GM19372 (cell line): ENCODE measurements around the gene NUP160.
"Not testable (repeated sequence)": the region's sequence is repeated elsewhere in the genome, so short reads cannot be mapped to it uniquely, and the experiment has no call there.

Source experiments
- ATAC-seq: cut with Tn5 transposase; IDR thresholded peaks from one replicate; pipeline ENCODE4 v1.9.1; 2021; ENCODE audit warnings: mild to moderate bottlenecking, low read depth, moderate library complexity; ENCODE audit not compliant: unreplicated experiment

NUP160 gene

GRCh38 chr11:47791774-47792430, 56.2 kb downstream of the NUP160 start:
- no peak for ATAC-seq

DNA sequence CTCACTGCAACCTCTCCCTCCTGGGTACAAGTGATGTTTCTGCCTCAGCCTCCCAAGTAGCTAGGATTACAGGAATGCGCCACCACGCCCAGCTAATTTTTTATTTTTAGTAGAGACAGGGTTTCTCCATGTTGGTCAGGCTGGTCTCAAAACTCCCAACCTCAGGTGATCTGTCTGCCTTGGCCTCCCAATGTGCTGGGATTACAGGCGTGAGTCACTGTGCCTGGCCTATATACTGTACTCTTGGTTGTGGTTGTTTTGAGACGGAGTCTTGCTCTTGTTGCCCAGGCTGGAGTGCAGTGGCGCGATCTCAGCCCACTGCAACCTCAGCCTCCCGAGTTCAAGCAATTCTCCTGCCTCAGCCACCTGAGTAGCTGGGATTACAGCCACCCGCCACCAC, 58.1 kb downstream of the NUP160 start:
- ATAC-seq = not testable (repeated sequence)

DNA sequence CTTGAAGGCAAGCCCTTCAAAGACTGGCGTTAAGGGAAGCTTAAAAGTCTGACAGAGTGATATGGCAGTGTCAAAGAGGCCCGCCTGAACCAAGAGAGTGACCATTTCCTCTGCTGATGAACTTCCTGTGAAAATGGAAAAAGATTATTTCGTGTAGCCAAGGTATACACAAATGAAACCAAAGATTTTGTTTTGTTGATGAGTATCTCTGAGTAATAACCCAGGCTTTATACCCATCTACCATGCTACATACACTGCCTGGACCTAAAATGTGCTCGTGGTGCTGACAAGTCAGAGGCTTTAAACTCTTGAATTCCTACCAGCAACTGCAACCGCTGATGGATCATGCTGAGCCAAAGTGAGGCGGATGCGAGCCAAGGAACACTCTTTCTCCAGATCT, 60.0 kb downstream of the NUP160 start:
- no peak for ATAC-seq

GRCh38 chr11:47786373-47786772, 61.8 kb downstream of the NUP160 start:
- no peak for ATAC-seq

- ATAC-seq = no peak
Measured at GRCh38 chr11:47784785-47785381, 63.3 kb downstream of the NUP160 start.

GRCh38 chr11:47783087-47783610, 65.0 kb downstream of the NUP160 start:
- ATAC-seq = no peak

GRCh38 chr11:47778878-47779483, 69.2 kb downstream of the NUP160 start:
- no peak for ATAC-seq

DNA sequence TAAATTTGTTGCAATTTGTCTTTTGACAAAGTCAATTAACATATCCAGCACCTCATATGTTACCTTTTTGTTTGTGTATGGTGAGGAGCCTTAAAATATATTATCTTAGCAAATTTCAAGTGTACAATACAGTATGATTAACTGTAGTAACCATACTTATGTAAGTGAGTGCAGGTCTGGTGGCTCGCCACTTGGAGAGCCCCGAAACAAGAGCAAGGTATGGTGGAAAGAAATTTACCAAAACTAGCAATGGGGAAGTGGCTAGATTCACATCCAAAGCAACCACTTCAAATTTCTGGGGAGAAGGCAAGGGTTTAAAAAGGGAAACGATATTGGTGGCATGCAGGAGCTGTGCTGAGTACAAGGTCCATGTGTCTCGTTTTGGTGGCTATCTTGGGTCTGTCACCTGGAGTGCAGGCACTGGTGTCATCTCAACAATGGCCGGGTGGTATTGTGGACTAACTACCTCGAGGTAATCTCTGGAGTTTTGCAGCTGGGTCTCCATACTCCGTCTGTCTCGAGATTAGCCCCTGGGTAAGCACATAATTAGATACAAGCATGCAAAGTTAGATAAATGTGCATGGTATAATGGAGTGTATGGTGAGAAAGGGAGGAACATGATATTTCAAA, 72.8 kb downstream of the NUP160 start:
- no peak for ATAC-seq

DNA sequence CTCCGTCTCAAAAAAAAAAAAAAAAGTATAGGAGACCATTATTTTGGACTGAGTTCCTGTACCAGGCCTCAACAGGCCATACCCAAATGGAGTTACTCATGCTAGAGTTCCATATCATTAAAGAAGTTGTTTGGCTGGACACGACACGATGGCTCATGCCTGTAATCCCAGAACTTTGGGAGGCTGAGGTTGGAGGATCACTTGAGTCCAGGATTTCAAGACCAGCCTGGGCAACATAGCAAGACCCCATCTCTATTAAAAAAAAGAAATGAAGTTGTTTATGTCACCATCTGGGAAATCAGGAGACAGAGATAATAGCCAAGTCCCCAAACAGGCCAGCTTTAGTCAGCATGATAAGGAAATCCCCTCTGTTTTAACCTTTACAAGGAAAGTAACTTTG, 74.3 kb downstream of the NUP160 start:
- ATAC-seq = no peak

DNA sequence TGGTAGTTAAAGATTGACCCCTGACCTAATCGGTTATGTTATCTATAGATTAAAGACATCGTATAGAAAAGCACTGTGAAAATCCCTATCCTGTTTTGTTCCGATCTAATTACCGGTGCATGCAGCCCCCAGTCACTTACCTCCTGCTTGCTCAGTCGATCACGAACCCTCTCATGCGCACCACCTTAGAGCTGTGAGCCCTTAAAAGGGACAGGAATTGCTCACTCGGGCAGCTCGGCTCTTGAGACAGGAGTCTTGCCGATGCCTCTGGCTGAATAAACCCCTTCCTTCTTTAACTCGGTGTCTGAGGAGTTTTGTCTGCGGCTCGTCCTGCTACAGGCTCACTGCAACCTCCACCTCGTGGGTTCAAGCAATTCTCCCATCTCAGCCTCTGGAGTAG, 78.6 kb downstream of the NUP160 start:
- ATAC-seq = not testable (repeated sequence)

DNA sequence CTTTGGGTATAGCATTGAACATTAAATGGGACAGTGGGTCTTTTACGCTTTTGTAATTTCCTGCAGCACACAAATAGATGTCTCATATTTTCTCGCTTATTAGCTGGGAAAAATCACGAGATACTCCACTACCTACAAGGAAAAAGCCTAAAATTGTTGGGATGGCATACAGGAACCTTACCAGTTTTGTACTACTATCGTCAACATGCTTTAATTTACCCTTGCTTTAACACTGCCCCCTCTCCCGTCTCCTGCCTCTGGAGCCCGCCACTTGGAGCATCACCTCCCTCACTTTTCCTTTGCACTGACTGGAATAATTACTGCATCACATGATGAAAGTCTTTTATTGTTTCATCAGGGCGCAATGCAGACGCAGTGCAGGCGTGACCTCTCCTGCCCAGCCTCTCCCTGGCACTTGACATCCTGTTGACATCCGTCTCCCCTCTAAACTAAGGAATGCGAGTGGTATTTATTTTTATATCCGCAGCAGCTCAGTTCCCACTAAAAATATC, 80.0 kb downstream of the NUP160 start:
- ATAC-seq = no peak

DNA sequence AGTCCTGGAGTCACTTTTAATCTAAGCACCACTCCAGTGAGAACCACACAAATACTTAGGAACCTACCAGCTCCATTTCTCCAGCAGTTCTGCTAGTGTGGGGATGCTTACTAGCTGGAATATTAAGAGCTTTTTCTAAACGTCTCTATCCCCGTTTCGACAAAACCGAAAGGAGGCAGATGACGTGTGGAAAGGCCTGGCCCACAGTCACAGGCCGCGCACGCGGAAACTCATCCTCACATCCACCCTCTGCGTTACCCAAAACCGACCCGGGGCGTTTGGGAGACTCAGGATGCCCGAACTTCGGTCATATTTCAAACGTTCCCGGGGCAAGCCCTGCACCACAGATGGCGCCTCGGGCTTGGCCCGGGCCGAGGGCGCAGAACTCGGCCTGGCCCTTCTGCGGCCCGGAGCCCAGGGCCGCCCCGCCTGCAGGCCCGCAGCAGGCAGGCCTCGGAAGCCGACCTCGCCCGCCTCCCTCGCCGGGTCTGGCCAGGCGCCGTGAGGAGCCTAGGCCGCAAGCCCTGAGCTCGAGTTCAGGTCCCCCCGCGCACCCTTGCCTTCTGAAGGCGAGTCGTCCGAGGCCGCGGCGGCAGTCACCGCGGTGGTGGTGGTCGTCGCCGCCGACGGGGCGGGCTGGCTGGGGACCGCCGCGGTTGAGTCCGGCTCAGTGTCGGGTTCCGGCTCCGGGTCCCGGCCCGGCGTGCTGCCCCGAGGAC, 81.5 kb downstream of the NUP160 start:
- peak; percentile 20 for ATAC-seq

DNA sequence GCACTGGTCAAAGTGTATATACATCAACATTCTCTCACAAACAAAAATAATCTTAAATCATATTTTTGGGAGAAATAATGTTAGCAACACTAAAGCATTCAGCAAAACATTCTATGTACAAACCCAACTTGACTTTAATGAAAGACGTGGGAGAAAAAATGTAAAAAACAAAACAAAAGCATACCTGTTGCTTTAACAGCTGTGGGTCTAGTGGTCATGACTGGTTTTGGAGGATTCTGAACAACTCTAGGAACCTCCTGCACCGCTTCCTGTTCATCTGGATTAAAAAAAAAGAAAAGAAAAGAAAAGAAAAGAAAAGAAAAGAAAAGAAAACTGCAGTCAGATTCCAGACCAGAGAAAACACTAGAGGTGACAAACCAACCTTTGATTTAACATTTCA, 83.1 kb downstream of the NUP160 start:
- no peak for ATAC-seq

- ATAC-seq = not testable (repeated sequence)
Measured at GRCh38 chr11:47759291-47759690, 88.9 kb downstream of the NUP160 start.

DNA sequence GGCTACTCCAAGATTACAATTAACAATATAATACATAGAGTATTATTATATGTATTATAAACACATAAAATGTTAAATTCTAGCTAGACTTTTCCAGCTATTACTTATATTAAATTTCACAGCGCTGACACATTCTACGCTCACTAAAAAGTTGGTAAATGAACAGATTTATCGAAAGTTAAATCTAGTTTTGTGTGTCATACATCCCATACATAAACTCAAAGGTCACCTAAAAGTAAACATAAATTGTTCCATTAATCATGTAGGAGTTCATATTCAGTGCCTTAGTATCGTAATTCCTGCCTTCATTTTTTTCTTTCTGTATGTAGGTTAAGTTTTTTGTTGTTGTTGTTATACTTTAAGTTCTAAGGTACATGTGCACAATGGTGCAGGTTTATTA, 91.9 kb downstream of the NUP160 start:
- no peak for ATAC-seq

DNA sequence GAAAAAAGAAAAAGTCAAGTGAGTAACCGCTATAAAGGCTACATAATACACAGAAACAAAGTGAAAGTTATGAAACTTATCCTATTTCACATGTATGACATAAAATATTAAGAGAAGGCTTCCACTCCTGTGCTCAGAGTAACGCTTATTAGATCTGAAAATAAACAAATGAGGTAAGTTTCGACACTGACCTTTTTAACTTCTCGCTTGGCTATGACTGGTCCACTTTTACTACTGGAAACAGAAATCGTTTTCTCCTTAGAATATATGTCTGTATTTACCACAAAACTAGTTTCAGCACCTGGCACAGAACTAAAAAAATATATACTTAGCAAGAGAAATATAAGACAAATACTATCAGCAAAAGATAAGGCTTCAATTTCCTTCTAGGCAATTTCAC, 97.4 kb downstream of the NUP160 start:
- no peak for ATAC-seq

DNA sequence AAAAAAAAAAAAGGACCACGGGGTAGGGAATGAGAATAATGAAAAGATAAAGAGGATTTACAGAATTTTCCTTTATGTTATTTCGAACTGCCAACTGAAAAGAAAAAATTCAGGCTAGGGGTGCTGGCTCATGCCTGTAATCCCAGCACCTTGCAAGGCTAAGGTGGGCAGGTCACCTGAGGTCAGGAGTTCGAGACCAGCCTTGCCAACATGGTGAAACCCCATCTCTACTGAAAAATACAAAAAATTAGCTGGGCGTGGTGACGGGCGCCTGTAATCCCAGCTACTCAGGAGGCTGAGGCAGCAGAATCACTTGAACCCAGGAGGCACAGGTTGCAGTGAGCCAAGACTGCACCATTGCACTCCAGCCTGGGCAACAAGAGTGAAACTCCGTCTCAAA, 105.7 kb downstream of the NUP160 start:
- not testable (repeated sequence) for ATAC-seq

DNA sequence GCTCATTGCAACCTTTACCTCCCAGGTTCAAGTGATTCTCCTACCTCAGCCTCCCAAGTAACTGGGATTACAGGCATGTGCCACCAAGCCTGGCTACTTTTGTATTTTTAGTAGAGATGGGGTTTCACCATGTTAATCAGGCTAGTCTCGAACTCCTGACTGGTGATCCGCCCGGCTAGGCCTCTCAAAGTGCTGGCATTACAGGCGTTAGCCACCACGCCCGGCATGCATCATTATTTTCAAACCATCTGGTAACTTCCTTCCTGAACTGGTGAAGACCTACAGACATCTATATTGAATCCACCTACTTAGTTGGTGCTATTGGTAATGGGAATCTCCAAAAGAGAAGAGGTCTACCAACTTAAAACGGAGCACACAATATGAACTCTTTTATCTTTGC, 110.3 kb downstream of the NUP160 start:
- not testable (repeated sequence) for ATAC-seq

- no peak for ATAC-seq
Measured at GRCh38 chr11:47732271-47732670, 115.9 kb downstream of the NUP160 start.

DNA sequence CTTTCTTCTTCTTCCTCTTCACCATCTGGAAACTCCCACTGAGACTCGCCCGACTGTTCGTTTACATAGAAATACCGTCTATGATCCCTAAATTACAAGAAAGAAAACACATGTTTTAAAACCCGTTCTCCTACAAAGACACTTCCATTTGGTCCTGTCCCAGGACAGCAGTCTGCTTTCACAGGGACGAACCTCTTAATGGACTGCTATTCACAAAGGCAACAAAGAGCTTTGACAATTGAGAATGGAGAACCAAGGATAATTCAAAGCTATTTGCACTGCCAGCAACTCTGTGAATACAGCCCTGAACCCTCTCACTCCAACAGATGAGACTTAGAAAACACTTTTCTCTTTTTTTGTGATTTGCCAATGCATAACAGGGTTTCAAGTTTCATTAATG, 116.7 kb downstream of the NUP160 start:
- no peak for ATAC-seq
